ENCODE measurements around the gene TNFRSF1A.

TNFRSF1A gene

GRCh38 chr12:6369916-6370575 lies 28.2 kb upstream of the TNFRSF1A start:
- FAIRE-seq (no peak), DNase-seq (ENCODE audit: insufficient read length, low spot score) (no peak)
- no peak for TF ChIP-seq POLR2A (IDR thresholded peaks at IDR 0.05; ENCODE audit: low read depth, low read length)

GRCh38 chr12:6368906-6369525 lies 27.1 kb upstream of the TNFRSF1A start:
- TF ChIP-seq POLR2A (IDR thresholded peaks at IDR 0.05; ENCODE audit: low read depth, low read length): no peak
- DNase-seq (ENCODE audit: insufficient read length, low spot score) (no peak), FAIRE-seq (no peak)

GRCh38 chr12:6367969-6368892 lies 26.4 kb upstream of the TNFRSF1A start:
- DNase-seq (ENCODE audit: insufficient read length, low spot score) (no peak), FAIRE-seq (no peak)
- no peak for TF ChIP-seq POLR2A (IDR thresholded peaks at IDR 0.05; ENCODE audit: low read depth, low read length)

- DNase-seq (ENCODE audit: insufficient read length, low spot score) (no peak), FAIRE-seq (no peak)
- TF ChIP-seq POLR2A (IDR thresholded peaks at IDR 0.05; ENCODE audit: low read depth, low read length): no peak
These were observed 25.4 kb upstream of the TNFRSF1A start for GRCh38 chr12:6367065-6367968.

GRCh38 chr12:6364044-6364374 lies 22.1 kb upstream of the TNFRSF1A start:
- DNase-seq (ENCODE audit: insufficient read length, low spot score) (no peak), FAIRE-seq (no peak)
- no peak for TF ChIP-seq POLR2A (IDR thresholded peaks at IDR 0.05; ENCODE audit: low read depth, low read length)

GRCh38 chr12:6363330-6364043 lies 21.6 kb upstream of the TNFRSF1A start:
- DNase-seq (ENCODE audit: insufficient read length, low spot score) (peak; percentile 74), FAIRE-seq (no peak)

GRCh38 chr12:6363010-6363329 lies 21.1 kb upstream of the TNFRSF1A start:
- no peak for TF ChIP-seq POLR2A (IDR thresholded peaks at IDR 0.05; ENCODE audit: low read depth, low read length)
- DNase-seq (ENCODE audit: insufficient read length, low spot score) (no peak), FAIRE-seq (no peak)

More at GRCh38 chr12:6363330-6364043, 21.6 kb upstream of the TNFRSF1A start:
- no peak for TF ChIP-seq POLR2A (IDR thresholded peaks at IDR 0.05; ENCODE audit: low read depth, low read length)

- no peak for TF ChIP-seq POLR2A (IDR thresholded peaks at IDR 0.05; ENCODE audit: low read depth, low read length)
- no peak for FAIRE-seq
- no peak for DNase-seq (ENCODE audit: insufficient read length, low spot score)
These were observed 20.5 kb upstream of the TNFRSF1A start for GRCh38 chr12:6362403-6362802.

- DNase-seq (ENCODE audit: insufficient read length, low spot score) (peak; percentile 92), FAIRE-seq (peak; percentile 92)
- peak; percentile 57 for TF ChIP-seq POLR2A (IDR thresholded peaks at IDR 0.05; ENCODE audit: low read depth, low read length)
These were observed 20.0 kb upstream of the TNFRSF1A start for GRCh38 chr12:6361834-6362233.

GRCh38 chr12:6360578-6361490 lies 19.0 kb upstream of the TNFRSF1A start:
- DNase-seq (ENCODE audit: insufficient read length, low spot score) (no peak), FAIRE-seq (no peak)
- no peak; the same call in 1 of the 2 replicates for TF ChIP-seq POLR2A (IDR thresholded peaks at IDR 0.05; ENCODE audit: low read depth, low read length)

- DNase-seq (ENCODE audit: insufficient read length, low spot score) (no peak), FAIRE-seq (no peak)
- TF ChIP-seq POLR2A (IDR thresholded peaks at IDR 0.05; ENCODE audit: low read depth, low read length): no peak
These were observed 18.2 kb upstream of the TNFRSF1A start for GRCh38 chr12:6360080-6360571.

- DNase-seq (ENCODE audit: insufficient read length, low spot score) (no peak), FAIRE-seq (no peak)
- no peak for TF ChIP-seq POLR2A (IDR thresholded peaks at IDR 0.05; ENCODE audit: low read depth, low read length)
These were observed 17.0 kb upstream of the TNFRSF1A start for GRCh38 chr12:6358881-6359280.
